ENCODE data around the gene AACS.
"Not testable (repeated sequence)": the region's sequence is repeated elsewhere in the genome, so short reads cannot be mapped to it uniquely, and the experiment has no call there.

AACS gene

GRCh38 chr12:125057708-125058107 is 7.5 kb upstream of the AACS start:
- DNase-seq (ENCODE audit: low spot score): no peak

- no peak for DNase-seq (ENCODE audit: low spot score)
Measured at GRCh38 chr12:125061229-125061628, 4.0 kb upstream of the AACS start.

GRCh38 chr12:125063522-125063921 is 1.7 kb upstream of the AACS start:
- DNase-seq (ENCODE audit: low spot score): not testable (repeated sequence)

GRCh38 chr12:125064492-125064891 is 743 bp upstream of the AACS start:
- DNase-seq (ENCODE audit: low spot score): no peak

- DNase-seq (ENCODE audit: low spot score): no peak
Measured at GRCh38 chr12:125065919-125066570, 810 bp downstream of the AACS start.

GRCh38 chr12:125068391-125068790 is 3.2 kb downstream of the AACS start:
- no peak for DNase-seq (ENCODE audit: low spot score)

GRCh38 chr12:125069616-125070015 is 4.4 kb downstream of the AACS start:
- no peak for DNase-seq (ENCODE audit: low spot score)

GRCh38 chr12:125070112-125070511 is 4.9 kb downstream of the AACS start:
- DNase-seq (ENCODE audit: low spot score): no peak

GRCh38 chr12:125070661-125071390 is 5.6 kb downstream of the AACS start:
- DNase-seq (ENCODE audit: low spot score): no peak

GRCh38 chr12:125071456-125071855 is 6.2 kb downstream of the AACS start:
- no peak for DNase-seq (ENCODE audit: low spot score)

- DNase-seq (ENCODE audit: low spot score): no peak
Measured at GRCh38 chr12:125072496-125072895, 7.3 kb downstream of the AACS start.

GRCh38 chr12:125074294-125074693 is 9.1 kb downstream of the AACS start:
- not testable (repeated sequence) for DNase-seq (ENCODE audit: low spot score)

- no peak for DNase-seq (ENCODE audit: low spot score)
Measured at GRCh38 chr12:125076103-125076502, 10.9 kb downstream of the AACS start.

GRCh38 chr12:125079084-125079483 is 13.8 kb downstream of the AACS start:
- no peak for DNase-seq (ENCODE audit: low spot score)

- no peak for DNase-seq (ENCODE audit: low spot score)
Measured at GRCh38 chr12:125079648-125080645, 14.7 kb downstream of the AACS start.

GRCh38 chr12:125081427-125081826 is 16.2 kb downstream of the AACS start:
- DNase-seq (ENCODE audit: low spot score): no peak

GRCh38 chr12:125083072-125083471 is 17.8 kb downstream of the AACS start:
- DNase-seq (ENCODE audit: low spot score): no peak

GRCh38 chr12:125088199-125088598 is 23.0 kb downstream of the AACS start:
- DNase-seq (ENCODE audit: low spot score): not testable (repeated sequence)

- DNase-seq (ENCODE audit: low spot score): no peak
Measured at GRCh38 chr12:125089083-125089482, 23.8 kb downstream of the AACS start.

GRCh38 chr12:125089626-125090025 is 24.4 kb downstream of the AACS start:
- no peak for DNase-seq (ENCODE audit: low spot score)

GRCh38 chr12:125090437-125090836 is 25.2 kb downstream of the AACS start:
- DNase-seq (ENCODE audit: low spot score): no peak

- no peak for DNase-seq (ENCODE audit: low spot score)
Measured at GRCh38 chr12:125091401-125091800, 26.2 kb downstream of the AACS start.
